BLaER1 treated with 17β-estradiol and CSF1 and Interleukin-3, amounts not matched to agents 10 nM and 100 nM (cell line): ENCODE measurements around the gene ZBTB7A.
"Not testable (repeated sequence)": the region's sequence is repeated elsewhere in the genome, so short reads cannot be mapped to it uniquely, and the experiment has no call there.

ENCODE experiments used
- H3K27ac ChIP-seq, 11 experiments: shearing (Covaris generic); formaldehyde crosslinking; 2 replicates each; pipeline ENCODE4 v1.8.1; 2022
- H3K27me3 ChIP-seq, 11 experiments: shearing (Covaris generic); formaldehyde crosslinking; 2 replicates each; pipeline ENCODE4 v1.8.1; 2022
- H3K36me3 ChIP-seq, 11 experiments: shearing (Covaris generic); formaldehyde crosslinking; 2 replicates each; pipeline ENCODE4 v1.8.1; 2022
- H3K4me1 ChIP-seq, 10 experiments: shearing (Covaris generic); formaldehyde crosslinking; 2 replicates each; pipeline ENCODE4 v1.8.1; 2022
- H3K4me2 ChIP-seq, 11 experiments: shearing (Covaris generic); formaldehyde crosslinking; 2 replicates each; pipeline ENCODE4 v1.8.1; 2022
- H3K4me3 ChIP-seq, 10 experiments: shearing (Covaris generic); formaldehyde crosslinking; 2 replicates each; pipeline ENCODE4 v1.8.1; 2022
- H3K9ac ChIP-seq, 11 experiments: shearing (Covaris generic); formaldehyde crosslinking; 2 replicates each; pipeline ENCODE4 v1.8.1; 2022
- H3K9me3 ChIP-seq, 11 experiments: shearing (Covaris generic); formaldehyde crosslinking; replicated peaks in 1 of 11; 2 replicates each; pipeline ENCODE4 v1.8.1; 2022
- H4K20me1 ChIP-seq, 11 experiments: shearing (Covaris generic); formaldehyde crosslinking; 2 replicates each; pipeline ENCODE4 v1.8.1; 2022
- Cebpa-rat ChIP-seq, 11 experiments: shearing (Covaris generic); IDR thresholded peaks; 2 replicates each; pipeline ENCODE4 v1.8.1; 2022

The ZBTB7A gene

GRCh38 chr19:4012092-4012974 is 54.4 kb downstream of the ZBTB7A start:
- Histone ChIP-seq H3K4me2 (no peak overlapping the region), H3K27me3 (no peaks in the 10 kb centered on the region), H3K4me1 (peaks cover 25 to 50% (median 33%) of the 10 kb centered on the region in 10 experiments), H3K27ac (no peak overlapping the region), H3K9ac (no peak overlapping the region), H3K36me3 (peaks cover 50 to 74% (median 68%) of the 10 kb centered on the region in 11 experiments), H4K20me1 (peaks cover 86 to 94% (median 91%) of the 10 kb centered on the region in 11 experiments), H3K9me3 (no peaks in the 10 kb centered on the region), H3K4me3 (no peak overlapping the region)
- TF ChIP-seq Cebpa-rat (IDR thresholded peaks at IDR 0.05), result no peak

GRCh38 chr19:4011430-4011829 is 55.3 kb downstream of the ZBTB7A start:
- peaks cover 50 to 65% (median 59%) of the 10 kb centered on the region in 11 experiments for H3K36me3 ChIP-seq
- peaks cover 30 to 54% (median 37%) of the 10 kb centered on the region in 10 experiments for H3K4me1 ChIP-seq
- H4K20me1 ChIP-seq, result peaks cover 77 to 85% (median 82%) of the 10 kb centered on the region in 11 experiments
- H3K4me2 ChIP-seq, result peak overlapping the region in 2 of 11 experiments; percentile 11 to 12; a peak in 1 of 22 replicates
- H3K27ac ChIP-seq, H3K27me3 ChIP-seq, H3K9me3 ChIP-seq, H3K4me3 ChIP-seq: not testable (repeated sequence)
- peak overlapping the region in 9 of 11 experiments; percentile 51 to 91 (median 85); a peak in 9 of 22 replicates for H3K9ac ChIP-seq

GRCh38 chr19:4010808-4011110 is 55.9 kb downstream of the ZBTB7A start:
- TF ChIP-seq Cebpa-rat (IDR thresholded peaks at IDR 0.05), result no peak
- H3K36me3 ChIP-seq, result peaks cover 44 to 59% (median 53%) of the 10 kb centered on the region in 11 experiments
- no peaks in the 10 kb centered on the region for H3K27me3 ChIP-seq
- H3K27ac ChIP-seq, result no peak overlapping the region; a peak in 1 of 22 replicates
- H3K4me3 ChIP-seq, result no peak overlapping the region
- peaks cover 34 to 59% (median 43%) of the 10 kb centered on the region in 10 experiments for H3K4me1 ChIP-seq
- H3K9ac ChIP-seq, result peak overlapping the region in 10 of 11 experiments; percentile 51 to 91 (median 84); a peak in 11 of 22 replicates
- peak overlapping the region in 3 of 11 experiments; percentile 11 to 16 (median 12); a peak in 1 of 22 replicates for H3K4me2 ChIP-seq
- peaks cover 70 to 78% (median 76%) of the 10 kb centered on the region in 11 experiments for H4K20me1 ChIP-seq
- no peaks in the 10 kb centered on the region for H3K9me3 ChIP-seq

- H3K36me3 ChIP-seq, result peaks cover 39 to 53% (median 48%) of the 10 kb centered on the region in 11 experiments
- H3K4me1 ChIP-seq, result peaks cover 32 to 57% (median 42%) of the 10 kb centered on the region in 10 experiments
- H4K20me1 ChIP-seq, result peaks cover 65 to 73% (median 70%) of the 10 kb centered on the region in 11 experiments
Observed at GRCh38 chr19:4009990-4010807, 56.5 kb downstream of the ZBTB7A start.

GRCh38 chr19:4007836-4008539 is 58.7 kb downstream of the ZBTB7A start:
- H3K27ac ChIP-seq, result peak overlapping the region; percentile 51 to 86 (median 78); a peak in 21 of 22 replicates
- H3K9me3 ChIP-seq, result no peaks in the 10 kb centered on the region

More at GRCh38 chr19:4009990-4010807, 56.5 kb downstream of the ZBTB7A start:
- H3K9ac ChIP-seq, result peak overlapping the region; percentile 82 to 91 (median 85); a peak in 20 of 22 replicates
- no peaks in the 10 kb centered on the region for H3K9me3 ChIP-seq
- peak overlapping the region in 8 of 11 experiments; percentile 93 to 99 (median 96); a peak in 10 of 22 replicates for H3K4me2 ChIP-seq
- no peak overlapping the region for H3K4me3 ChIP-seq
- no peaks in the 10 kb centered on the region for H3K27me3 ChIP-seq
- no peak overlapping the region for H3K27ac ChIP-seq
- no peak for TF ChIP-seq Cebpa-rat (IDR thresholded peaks at IDR 0.05)

GRCh38 chr19:4007021-4007835 is 59.5 kb downstream of the ZBTB7A start, which contains the start of gene PIAS4:
Gene PIAS4 (plus strand): TSS chr19:4007736. CDS start chr19:4007761, 25 bp downstream.
- Histone ChIP-seq H3K4me2 (peak within 1 kb of the TSS; percentile 94 to 99 (median 96)), H3K36me3 (peaks cover 12 to 23% (median 19%) of the 10 kb centered on the region in 11 experiments; a peak in 21 of 22 replicates), H3K27ac (peak within 1 kb of the TSS; percentile 51 to 86 (median 82); a peak in 21 of 22 replicates), H3K4me3 (peak within 1 kb of the TSS; percentile 79 to 97 (median 92)), H3K9me3 (no peaks in the 10 kb centered on the region), H3K4me1 (peaks cover 24 to 39% (median 32%) of the 10 kb centered on the region in 10 experiments), H3K27me3 (no peaks in the 10 kb centered on the region), H4K20me1 (peaks cover 35 to 43% (median 40%) of the 10 kb centered on the region in 11 experiments), H3K9ac (peak within 1 kb of the TSS; percentile 82 to 91 (median 85))
- no peak for TF ChIP-seq Cebpa-rat (IDR thresholded peaks at IDR 0.05)

More at GRCh38 chr19:4007836-4008539, 58.7 kb downstream of the ZBTB7A start:
- H3K9ac ChIP-seq, result peak overlapping the region; percentile 82 to 91 (median 85)
- peaks cover 24 to 39% (median 32%) of the 10 kb centered on the region in 10 experiments for H3K4me1 ChIP-seq
- peaks cover 43 to 51% (median 48%) of the 10 kb centered on the region in 11 experiments for H4K20me1 ChIP-seq
- TF ChIP-seq Cebpa-rat (IDR thresholded peaks at IDR 0.05), result no peak
- peak overlapping the region; percentile 93 to 99 (median 96) for H3K4me2 ChIP-seq
- no peaks in the 10 kb centered on the region for H3K27me3 ChIP-seq
- peak overlapping the region; percentile 79 to 97 (median 92) for H3K4me3 ChIP-seq
- peaks cover 17 to 31% (median 26%) of the 10 kb centered on the region in 11 experiments for H3K36me3 ChIP-seq

GRCh38 chr19:4005436-4005835 is 61.3 kb downstream of the ZBTB7A start:
- peaks cover 21 to 26% (median 25%) of the 10 kb centered on the region in 11 experiments; a peak in 20 of 22 replicates for H4K20me1 ChIP-seq
- H3K27ac ChIP-seq, H3K4me2 ChIP-seq, H3K27me3 ChIP-seq, H3K4me3 ChIP-seq, H3K9me3 ChIP-seq, H3K9ac ChIP-seq: not testable (repeated sequence)
- H3K4me1 ChIP-seq, result peaks cover 24 to 32% (median 29%) of the 10 kb centered on the region in 10 experiments
- peaks cover 4 to 10% (median 8%) of the 10 kb centered on the region in 11 experiments; a peak in 19 of 22 replicates for H3K36me3 ChIP-seq

- H3K4me1 ChIP-seq, result peaks cover 5 to 11% (median 9%) of the 10 kb centered on the region in 10 experiments; a peak in 18 of 20 replicates
- H3K4me3 ChIP-seq, H3K9me3 ChIP-seq, H3K27me3 ChIP-seq, H3K36me3 ChIP-seq, H4K20me1 ChIP-seq, H3K4me2 ChIP-seq, H3K9ac ChIP-seq, H3K27ac ChIP-seq: not testable (repeated sequence)
Observed at GRCh38 chr19:4000798-4001197, 65.9 kb downstream of the ZBTB7A start.

- not testable (repeated sequence) for H3K36me3 ChIP-seq, H4K20me1 ChIP-seq
Observed at GRCh38 chr19:3998667-3999412, 67.9 kb downstream of the ZBTB7A start.

More at GRCh38 chr19:3998667-3999412, 67.9 kb downstream of the ZBTB7A start:
- not testable (repeated sequence) for H3K9me3 ChIP-seq, H3K4me2 ChIP-seq, H3K9ac ChIP-seq, H3K4me3 ChIP-seq, H3K27ac ChIP-seq, H3K27me3 ChIP-seq
- peaks cover 5 to 11% (median 9%) of the 10 kb centered on the region in 10 experiments; a peak in 17 of 20 replicates for H3K4me1 ChIP-seq
